ENCODE data around the gene SRRM4. TPM values are rescaled to one million over a fixed set of nuclear protein-coding genes. Genes with fewer than 3 reads are reported as not detected.

SRRM4 gene
- total and polyA plus RNA-seq, 4 donors: not detected

GRCh38 chr12:119051474-119051873 is 70.1 kb downstream of the SRRM4 start (continued):
- no peak for TF ChIP-seq CTCF (IDR thresholded peaks at IDR 0.05; ENCODE audit: low read depth, low read length, missing input control)

GRCh38 chr12:119052001-119052400 is 70.7 kb downstream of the SRRM4 start:
- Histone ChIP-seq H3K9ac (ENCODE audit: low read depth in 1 of 2, low read length in 2 of 2) (no peak overlapping the region), H3K27me3 (ENCODE audit: control insufficient read depth in 4 of 4, insufficient read depth in 4 of 4, low read length in 3 of 4) (peaks cover 0 to 5% (median 1%) of the 10 kb centered on the region in 4 donors), H3K4me3 (ENCODE audit: low read depth in 1 of 3, low read length in 3 of 3) (no peak overlapping the region), H3K9me3 (ENCODE audit: control insufficient read depth in 4 of 4, low read length in 3 of 4) (peaks cover 0 to 10% (median 1%) of the 10 kb centered on the region in 4 donors), H3K4me1 (ENCODE audit: control insufficient read depth in 4 of 4, insufficient read depth in 4 of 4, low read length in 3 of 4) (no peaks in the 10 kb centered on the region), H3K27ac (ENCODE audit: low read depth in 1 of 2, low read length in 2 of 2) (no peak overlapping the region), H3K36me3 (ENCODE audit: control insufficient read depth in 4 of 4, insufficient read depth in 3 of 4, low read depth in 1 of 4, low read length in 3 of 4) (no peaks in the 10 kb centered on the region)
- 80% methylated on average over 5 of the region's 5 CpGs for WGBS
- DNase-seq (ENCODE audit: low spot score): no peak
- no peak for TF ChIP-seq CTCF (IDR thresholded peaks at IDR 0.05; ENCODE audit: low read depth, low read length, missing input control)
- no peak for TF ChIP-seq FOXA1 (IDR thresholded peaks at IDR 0.05)
- no peak for TF ChIP-seq SP1 (IDR thresholded peaks at IDR 0.05)
- no peak for TF ChIP-seq HNF4G (IDR thresholded peaks at IDR 0.05)

- no peak for DNase-seq (ENCODE audit: low spot score)
- Histone ChIP-seq H3K9me3 (ENCODE audit: control insufficient read depth in 4 of 4, low read length in 3 of 4) (peaks cover 0 to 3% (median 0%) of the 10 kb centered on the region in 4 donors), H3K27ac (ENCODE audit: low read depth in 1 of 2, low read length in 2 of 2) (no peak overlapping the region), H3K4me1 (ENCODE audit: control insufficient read depth in 4 of 4, insufficient read depth in 4 of 4, low read length in 3 of 4) (no peaks in the 10 kb centered on the region), H3K27me3 (ENCODE audit: control insufficient read depth in 4 of 4, insufficient read depth in 4 of 4, low read length in 3 of 4) (peaks cover 0 to 2% (median 1%) of the 10 kb centered on the region in 4 donors), H3K36me3 (ENCODE audit: control insufficient read depth in 4 of 4, insufficient read depth in 3 of 4, low read depth in 1 of 4, low read length in 3 of 4) (no peaks in the 10 kb centered on the region), H3K9ac (ENCODE audit: low read depth in 1 of 2, low read length in 2 of 2) (no peak overlapping the region), H3K4me3 (ENCODE audit: low read depth in 1 of 3, low read length in 3 of 3) (no peak overlapping the region)
- TF ChIP-seq RXRA (IDR thresholded peaks at IDR 0.05) (no peak), HNF4G (IDR thresholded peaks at IDR 0.05) (no peak), EGR1 (IDR thresholded peaks at IDR 0.05; ENCODE audit: low read depth in 2 of 2) (no peak), CTCF (IDR thresholded peaks at IDR 0.05; ENCODE audit: low read depth, low read length, missing input control) (no peak), YY1 (IDR thresholded peaks at IDR 0.05) (no peak), FOXA1 (IDR thresholded peaks at IDR 0.05) (no peak), REST (IDR thresholded peaks at IDR 0.05) (no peak)
- 36% methylated on average over 3 of the region's 3 CpGs for WGBS
These were observed 74.6 kb downstream of the SRRM4 start for GRCh38 chr12:119055977-119056376.

All from liver (tissue), 9 donors.